Umbilical cord (tissue), 2 donors: ENCODE measurements around the gene ALAS1. TPM values are rescaled to one million over a fixed set of nuclear protein-coding genes. Genes with fewer than 3 reads are reported as not detected.
A peak's percentile ranks its signal among the peaks of the same experiment; 100 is the strongest.
"Not testable (repeated sequence)": the region's sequence is repeated elsewhere in the genome, so short reads cannot be mapped to it uniquely, and the experiment has no call there.

Source experiments
- DNase-seq: peaks from one replicate; pipeline ENCODE4 v3.0.0-alpha.2; 2015; ENCODE audit warnings: low spot score
- total RNA-seq: library from RNA; depleted of rRNA; stranded (reverse); fragments of >200 nt; gene quantifications from one replicate; pipeline ENCODE4 v1.2.3, GENCODE V29; 2014; ENCODE audit warnings: low replicate concordance; ENCODE audit not compliant: insufficient read depth

The ALAS1 gene
- total RNA-seq, 1 donor from 2014 or later, result 22.4 TPM

GRCh38 chr3:52176951-52177700, 20.8 kb upstream of the ALAS1 start:
- DNase-seq, result no peak

GRCh38 chr3:52177701-52178042, 20.3 kb upstream of the ALAS1 start:
- no peak for DNase-seq

GRCh38 chr3:52178126-52178525, 19.8 kb upstream of the ALAS1 start:
- DNase-seq, result not testable (repeated sequence)

- no peak for DNase-seq
Observed at GRCh38 chr3:52178537-52178936, 19.4 kb upstream of the ALAS1 start.

- DNase-seq, result no peak
Observed at GRCh38 chr3:52181543-52181942, 16.4 kb upstream of the ALAS1 start.

GRCh38 chr3:52182196-52182595, 15.8 kb upstream of the ALAS1 start:
- DNase-seq, result no peak

GRCh38 chr3:52182691-52183090, 15.3 kb upstream of the ALAS1 start:
- DNase-seq, result no peak

GRCh38 chr3:52183786-52184445, 14.0 kb upstream of the ALAS1 start:
- no peak for DNase-seq

- no peak for DNase-seq
Observed at GRCh38 chr3:52184690-52185089, 13.3 kb upstream of the ALAS1 start.

- no peak for DNase-seq
Observed at GRCh38 chr3:52185311-52185710, 12.6 kb upstream of the ALAS1 start.

GRCh38 chr3:52185837-52186236, 12.1 kb upstream of the ALAS1 start:
- no peak for DNase-seq

- no peak for DNase-seq
Observed at GRCh38 chr3:52186729-52187128, 11.2 kb upstream of the ALAS1 start.

- no peak for DNase-seq
Observed at GRCh38 chr3:52188556-52188955, 9.4 kb upstream of the ALAS1 start.

- no peak for DNase-seq
Observed at GRCh38 chr3:52190294-52191074, 7.5 kb upstream of the ALAS1 start.

GRCh38 chr3:52191663-52192062, 6.3 kb upstream of the ALAS1 start:
- no peak for DNase-seq

GRCh38 chr3:52193065-52193464, 4.9 kb upstream of the ALAS1 start:
- DNase-seq, result no peak

- DNase-seq, result peak; percentile 78
Observed at GRCh38 chr3:52194485-52195290, 3.3 kb upstream of the ALAS1 start.

GRCh38 chr3:52195291-52195597, 2.7 kb upstream of the ALAS1 start:
- no peak for DNase-seq

GRCh38 chr3:52195823-52196331, 2.1 kb upstream of the ALAS1 start:
- DNase-seq, result peak; percentile 32

- no peak for DNase-seq
Observed at GRCh38 chr3:52196977-52197376, 983 bp upstream of the ALAS1 start.

- DNase-seq, result peak; percentile 22
Observed at GRCh38 chr3:52197499-52197841, 490 bp upstream of the ALAS1 start.
